Immature natural killer cell (primary cell): ENCODE results near the gene USP49. TPM values are rescaled to one million over a fixed set of nuclear protein-coding genes. Genes with fewer than 3 reads are reported as not detected.

Experiments
- DNase-seq, 3 donors: peaks; one replicate each; pipeline ENCODE4 v3.0.0; 2022; ENCODE audit warnings: mixed read lengths in 1 of 3
- H3K27ac Mint-ChIP-seq, 6 donors: one replicate each; pipeline ENCODE4 v1.8.0; 2020; ENCODE audit warnings: mixed read lengths in 6 of 6, mild to moderate bottlenecking in 5 of 6, inconsistent platforms in 4 of 6, moderate library complexity in 3 of 6
- H3K27me3 Mint-ChIP-seq, 3 donors: one replicate each; pipeline ENCODE4 v1.8.0; 2020 to 2021; ENCODE audit warnings: low read depth in 3 of 3, mild to moderate bottlenecking in 3 of 3, mixed read lengths in 3 of 3, moderate library complexity in 3 of 3, inconsistent platforms in 1 of 3
- H3K36me3 Mint-ChIP-seq, 3 donors: one replicate each; pipeline ENCODE4 v1.8.0; 2020; ENCODE audit warnings: mixed read lengths in 3 of 3, inconsistent platforms in 2 of 3, mild to moderate bottlenecking in 2 of 3
- H3K4me1 Mint-ChIP-seq, 2 donors: one replicate each; pipeline ENCODE4 v1.8.0; 2020; ENCODE audit warnings: inconsistent platforms in 2 of 2, mild to moderate bottlenecking in 2 of 2, mixed read lengths in 2 of 2, moderate library complexity in 1 of 2
- H3K4me3 Mint-ChIP-seq, 5 donors: one replicate each; pipeline ENCODE4 v1.8.0; 2020; ENCODE audit warnings: mild to moderate bottlenecking in 5 of 5, mixed read lengths in 5 of 5, inconsistent platforms in 3 of 5, moderate library complexity in 3 of 5
- H3K9me3 Mint-ChIP-seq, 6 donors: one replicate each; pipeline ENCODE4 v1.8.0; 2020; ENCODE audit warnings: mild to moderate bottlenecking in 6 of 6, mixed read lengths in 6 of 6, inconsistent platforms in 4 of 6, moderate library complexity in 3 of 6
- polyA plus RNA-seq, 3 donors: library from polyadenylated mRNA; unstranded; fragments of 300-500 nt; fragmentation: Illumina TruSeq; gene quantifications; one replicate each; pipeline ENCODE4 v1.2.3, GENCODE V29; 2021

USP49 gene
- polyA plus RNA-seq, 3 donors from 2014 or later = 0.22 to 0.94 (median 0.62) TPM

GRCh38 chr6:41757271-41757670, 137.9 kb downstream of the USP49 start:
- no peak for DNase-seq
- no peaks in the 10 kb centered on the region for H3K9me3 Mint-ChIP-seq
- H3K36me3 Mint-ChIP-seq = no peaks in the 10 kb centered on the region
- no peaks in the 10 kb centered on the region for H3K4me1 Mint-ChIP-seq
- H3K27ac Mint-ChIP-seq = no peak overlapping the region
- H3K27me3 Mint-ChIP-seq = peaks cover 0 to 5% (median 2%) of the 10 kb centered on the region in 3 donors
- no peak overlapping the region for H3K4me3 Mint-ChIP-seq

DNA sequence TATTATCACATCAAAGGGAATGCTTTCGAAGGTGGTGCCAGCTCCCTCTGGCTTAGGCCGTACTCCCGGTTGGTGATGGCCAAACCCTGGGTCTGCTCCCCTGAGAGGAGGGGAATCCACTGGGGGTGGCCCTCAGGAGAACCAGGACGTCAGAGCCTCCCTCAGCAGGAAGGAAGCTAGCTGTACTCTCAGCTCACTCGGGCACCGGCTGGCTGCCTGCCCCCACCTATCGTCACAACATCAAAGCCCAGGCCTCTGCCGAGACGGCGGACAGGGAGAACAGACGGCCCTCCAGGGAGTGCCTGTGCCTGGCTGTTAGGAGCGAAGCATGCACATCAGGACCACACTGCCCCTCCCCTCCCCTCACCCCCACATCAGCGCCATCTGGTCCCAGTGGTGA, 138.8 kb downstream of the USP49 start:
- Mint-ChIP-seq H3K4me3 (no peak overlapping the region), H3K4me1 (no peaks in the 10 kb centered on the region), H3K27me3 (peaks cover 0 to 5% (median 2%) of the 10 kb centered on the region in 3 donors), H3K9me3 (no peaks in the 10 kb centered on the region), H3K36me3 (no peaks in the 10 kb centered on the region), H3K27ac (no peak overlapping the region)
- DNase-seq = no peak

DNA sequence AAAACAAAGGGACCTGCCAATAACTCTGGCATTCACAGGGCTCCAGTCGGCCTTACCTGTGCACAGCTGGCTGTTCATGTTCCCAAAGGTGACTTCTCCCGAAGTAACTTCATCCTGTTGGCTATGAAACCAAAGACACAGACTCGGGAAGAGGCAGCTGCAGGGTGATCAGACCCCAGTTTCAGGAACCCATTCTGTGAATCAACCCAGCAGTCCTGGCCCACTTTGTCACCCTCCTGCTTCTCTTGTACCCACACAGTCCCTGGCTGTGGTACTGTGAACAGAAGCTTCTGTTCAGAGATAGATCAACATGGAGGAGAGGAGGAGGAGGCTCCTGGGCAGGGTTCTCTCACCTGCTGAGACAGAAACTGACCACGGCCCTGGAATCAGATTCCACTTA, 139.3 kb downstream of the USP49 start:
- Mint-ChIP-seq H3K27me3 (peaks cover 2 to 4% (median 2%) of the 10 kb centered on the region in 3 donors), H3K27ac (no peak overlapping the region), H3K36me3 (no peaks in the 10 kb centered on the region), H3K4me1 (no peaks in the 10 kb centered on the region), H3K4me3 (no peak overlapping the region), H3K9me3 (no peaks in the 10 kb centered on the region)
- no peak for DNase-seq

DNA sequence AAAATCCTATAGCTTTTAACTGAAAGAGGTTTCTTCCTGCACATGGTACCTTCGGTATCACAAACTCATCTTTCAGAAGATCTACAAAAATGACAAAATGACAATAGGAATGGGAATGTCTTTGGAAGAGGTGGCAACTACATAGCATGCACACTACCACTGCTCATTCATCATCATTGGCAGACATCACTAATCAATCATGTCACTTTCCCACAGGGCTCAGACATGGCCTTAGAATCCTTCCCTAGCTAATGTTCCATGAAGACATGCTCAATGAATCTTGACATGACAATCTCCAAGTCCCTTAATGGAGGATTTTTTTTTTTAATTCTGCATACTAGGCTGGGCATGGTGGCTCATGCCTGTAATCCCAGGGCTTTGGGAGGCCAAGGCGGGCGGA, 144.8 kb downstream of the USP49 start:
- no peak overlapping the region for H3K27ac Mint-ChIP-seq
- H3K27me3 Mint-ChIP-seq = peaks cover 0 to 2% (median 2%) of the 10 kb centered on the region in 3 donors
- no peaks in the 10 kb centered on the region for H3K9me3 Mint-ChIP-seq
- no peak for DNase-seq
- H3K4me1 Mint-ChIP-seq = no peaks in the 10 kb centered on the region
- H3K36me3 Mint-ChIP-seq = peaks cover 0 to 7% (median 0%) of the 10 kb centered on the region in 3 donors
- H3K4me3 Mint-ChIP-seq = no peak overlapping the region

DNA sequence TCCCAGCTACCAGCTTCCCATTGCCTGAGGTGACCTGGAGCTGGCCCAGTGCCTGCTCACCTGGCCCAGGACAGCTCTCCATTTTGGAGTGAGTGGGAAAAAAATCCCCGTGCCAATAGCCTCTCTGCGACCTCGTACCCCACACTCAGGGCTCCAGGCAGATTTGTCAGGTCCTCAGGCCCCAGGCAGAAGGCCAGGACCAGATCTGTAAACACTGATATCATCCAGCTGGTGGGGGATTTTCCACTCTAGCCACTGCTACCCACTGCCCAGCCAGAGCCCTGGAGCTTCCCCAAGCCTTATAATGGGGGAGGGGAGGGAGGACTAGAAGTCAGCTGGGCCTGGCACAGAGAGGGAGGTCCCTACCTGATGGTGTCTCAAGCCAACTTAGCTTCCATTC, 146.6 kb downstream of the USP49 start:
- no peak overlapping the region for H3K27ac Mint-ChIP-seq

GRCh38 chr6:41748102-41748477, 147.1 kb downstream of the USP49 start:
- H3K27ac Mint-ChIP-seq = no peak overlapping the region
- no peaks in the 10 kb centered on the region for H3K4me1 Mint-ChIP-seq
- H3K36me3 Mint-ChIP-seq = peaks cover 0 to 7% (median 0%) of the 10 kb centered on the region in 3 donors
- H3K4me3 Mint-ChIP-seq = no peak overlapping the region
- no peaks in the 10 kb centered on the region for H3K9me3 Mint-ChIP-seq
- peaks cover 0 to 2% (median 2%) of the 10 kb centered on the region in 3 donors for H3K27me3 Mint-ChIP-seq
- no peak for DNase-seq

More for the DNA sequence above, 146.6 kb downstream of the USP49 start:
- no peaks in the 10 kb centered on the region for H3K4me1 Mint-ChIP-seq
- peaks cover 0 to 2% (median 2%) of the 10 kb centered on the region in 3 donors for H3K27me3 Mint-ChIP-seq
- H3K9me3 Mint-ChIP-seq = no peaks in the 10 kb centered on the region
- DNase-seq = no peak
- peaks cover 0 to 7% (median 0%) of the 10 kb centered on the region in 3 donors for H3K36me3 Mint-ChIP-seq
- no peak overlapping the region for H3K4me3 Mint-ChIP-seq

DNA sequence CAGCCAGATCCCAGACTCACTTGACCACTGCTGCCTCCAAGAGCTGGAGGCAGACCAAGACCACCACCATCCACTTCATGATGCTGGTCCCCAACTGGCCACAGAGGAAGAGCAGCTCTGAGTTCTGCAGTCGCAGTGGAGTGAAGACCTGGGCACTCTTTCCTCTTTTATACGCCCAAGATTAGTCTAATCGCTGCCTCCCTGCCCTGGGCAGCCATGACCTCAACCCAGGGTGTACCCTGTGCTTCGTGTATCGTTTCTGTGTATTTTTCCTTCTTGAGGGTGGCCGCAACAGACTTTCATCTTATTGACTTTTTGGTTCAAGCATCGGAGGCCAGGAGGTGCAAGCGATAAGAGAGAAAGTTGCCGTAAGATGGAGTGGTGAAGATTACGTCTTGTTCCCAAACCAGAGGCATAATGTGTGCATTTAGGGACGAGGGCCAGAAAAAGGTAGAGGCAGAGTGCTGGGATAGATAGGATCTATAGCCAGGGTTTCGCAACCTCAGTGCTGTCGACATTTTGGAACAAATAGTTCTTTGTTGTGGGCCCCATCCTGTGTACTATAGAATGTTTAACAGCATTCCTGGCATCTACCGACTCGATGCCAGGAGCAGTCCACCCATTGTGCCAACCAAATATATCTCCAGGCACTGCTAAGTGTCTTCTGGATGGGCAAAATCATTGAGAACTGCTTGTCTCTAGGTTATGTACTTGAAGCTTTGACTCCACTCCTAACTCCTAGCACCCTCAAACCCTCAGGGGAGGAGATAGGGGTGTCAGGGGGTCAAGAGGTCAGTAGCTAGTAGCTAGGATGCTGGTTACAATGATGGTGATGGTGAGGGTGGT, 147.7 kb downstream of the USP49 start, which contains the start of gene PGC:
TSS of gene PGC (minus strand) at position 142 of the 846 bp plus-strand sequence. CDS start at position 79, 63 bp downstream.
- Mint-ChIP-seq H3K9me3 (no peaks in the 10 kb centered on the region), H3K36me3 (peaks cover 0 to 7% (median 0%) of the 10 kb centered on the region in 3 donors), H3K4me3 (no peak within 1 kb of the TSS), H3K27me3 (peaks cover 2 to 5% (median 3%) of the 10 kb centered on the region in 3 donors), H3K27ac (no peak within 1 kb of the TSS), H3K4me1 (no peaks in the 10 kb centered on the region)
- no peak for DNase-seq

DNA sequence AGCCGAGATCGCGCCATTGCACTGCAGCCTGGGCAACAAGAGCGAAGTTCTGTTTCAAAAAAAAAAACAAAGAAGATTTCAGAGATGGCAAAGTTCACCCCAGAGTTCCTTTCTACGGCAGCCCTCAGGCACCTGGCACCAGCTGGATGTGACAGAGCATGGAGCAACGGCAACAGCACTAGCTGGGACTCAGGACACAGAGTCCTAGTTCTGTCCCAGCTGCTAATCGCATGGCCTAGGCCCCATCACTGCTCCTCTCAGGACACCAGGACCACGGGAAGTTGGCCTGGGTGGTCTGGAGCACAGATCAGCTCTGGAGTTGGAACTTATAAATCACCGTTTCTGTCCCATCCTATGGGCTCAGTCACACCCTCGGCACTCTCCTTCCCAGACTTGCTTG, 149.1 kb downstream of the USP49 start:
- no peaks in the 10 kb centered on the region for H3K4me1 Mint-ChIP-seq
- peaks cover 0 to 7% (median 0%) of the 10 kb centered on the region in 3 donors for H3K36me3 Mint-ChIP-seq
- no peak overlapping the region for H3K4me3 Mint-ChIP-seq
- no peaks in the 10 kb centered on the region for H3K9me3 Mint-ChIP-seq
- DNase-seq = no peak
- H3K27ac Mint-ChIP-seq = no peak overlapping the region
- peaks cover 1 to 5% (median 4%) of the 10 kb centered on the region in 3 donors for H3K27me3 Mint-ChIP-seq

DNA sequence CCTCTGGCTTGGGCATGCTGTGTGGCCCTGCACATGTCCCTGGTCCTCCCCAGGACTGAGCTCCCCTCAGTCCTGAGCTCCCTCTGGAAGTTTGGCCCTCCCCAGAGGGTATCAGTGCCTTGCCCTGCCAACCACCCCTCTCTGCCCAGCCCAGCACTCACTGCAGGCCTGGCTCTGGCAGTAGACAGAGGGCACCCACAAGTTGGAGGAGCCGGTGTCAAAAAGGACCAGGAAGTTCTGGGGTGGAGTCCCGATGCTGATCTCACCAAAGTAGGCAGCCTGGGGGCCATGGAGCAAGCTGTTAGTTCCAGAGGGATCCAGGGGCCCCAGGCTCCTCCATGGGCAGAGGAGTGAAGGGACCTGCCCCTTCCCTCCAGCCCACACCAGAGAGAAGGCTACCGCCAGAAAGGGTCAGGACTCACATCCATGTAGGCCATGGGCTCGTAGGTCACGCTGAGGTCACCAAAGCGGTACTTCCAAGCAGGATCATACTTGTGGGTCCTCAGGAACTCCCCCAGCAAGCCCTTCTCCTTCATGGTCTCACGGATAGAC, 150.9 kb downstream of the USP49 start:
- Mint-ChIP-seq H3K4me1 (no peaks in the 10 kb centered on the region), H3K27ac (no peak overlapping the region), H3K9me3 (no peaks in the 10 kb centered on the region), H3K27me3 (peaks cover 0 to 5% (median 4%) of the 10 kb centered on the region in 3 donors), H3K36me3 (no peaks in the 10 kb centered on the region), H3K4me3 (no peak overlapping the region)
- DNase-seq = no peak

- no peak for DNase-seq
- no peaks in the 10 kb centered on the region for H3K36me3 Mint-ChIP-seq
- no peak overlapping the region for H3K4me3 Mint-ChIP-seq
- H3K27ac Mint-ChIP-seq = peak overlapping the region in 1 of 6 donors; percentile 29
- H3K9me3 Mint-ChIP-seq = no peaks in the 10 kb centered on the region
- peaks cover 0 to 5% (median 4%) of the 10 kb centered on the region in 3 donors for H3K27me3 Mint-ChIP-seq
- H3K4me1 Mint-ChIP-seq = no peaks in the 10 kb centered on the region
Measured at GRCh38 chr6:41743406-41744235, 151.6 kb downstream of the USP49 start.

- no peaks in the 10 kb centered on the region for H3K4me1 Mint-ChIP-seq
- no peak overlapping the region for H3K4me3 Mint-ChIP-seq
- no peaks in the 10 kb centered on the region for H3K36me3 Mint-ChIP-seq
- H3K9me3 Mint-ChIP-seq = no peaks in the 10 kb centered on the region
- peaks cover 0 to 4% (median 4%) of the 10 kb centered on the region in 3 donors for H3K27me3 Mint-ChIP-seq
- no peak overlapping the region for H3K27ac Mint-ChIP-seq
- no peak for DNase-seq
Measured at GRCh38 chr6:41741625-41742490, 153.3 kb downstream of the USP49 start.

- H3K4me1 Mint-ChIP-seq = peaks cover 0 to 3% of the 10 kb centered on the region in 2 donors
- no peak overlapping the region for H3K27ac Mint-ChIP-seq
- no peak for DNase-seq
- H3K36me3 Mint-ChIP-seq = no peaks in the 10 kb centered on the region
- no peak overlapping the region for H3K4me3 Mint-ChIP-seq
- peaks cover 0 to 7% (median 4%) of the 10 kb centered on the region in 3 donors for H3K27me3 Mint-ChIP-seq
- no peaks in the 10 kb centered on the region for H3K9me3 Mint-ChIP-seq
Measured at GRCh38 chr6:41740366-41741162, 154.6 kb downstream of the USP49 start.
